Upper lobe of left lung (tissue), 6 donors: ENCODE measurements around the gene CAPN2. TPM values are rescaled to one million over a fixed set of nuclear protein-coding genes. Genes with fewer than 3 reads are reported as not detected.

Source experiments
- ATAC-seq, 2 donors: fragments of 200-7000 bp; cut with Tn5 transposase; one replicate each; pipeline ENCODE4 v1.9.1; 2022; ENCODE audit warnings: mild to moderate bottlenecking in 2 of 2, moderate library complexity in 2 of 2; ENCODE audit not compliant: low FRiP score in 2 of 2
- DNase-seq, 2 donors: peaks; one replicate each; pipeline ENCODE4 v3.0.0-alpha.2; 2019 to 2020
- H3K27ac ChIP-seq, 4 donors: fragments of 200-600 bp; sonication (generic); one replicate each; pipeline ENCODE4 v1.5.1; 2016 to 2019
- H3K27me3 ChIP-seq, 4 donors: fragments of 200-600 bp; sonication (generic); one replicate each; pipeline ENCODE4 v1.5.1; 2017 to 2019
- H3K36me3 ChIP-seq, 4 donors: fragments of 200-600 bp; sonication (generic); one replicate each; pipeline ENCODE4 v1.5.1; 2016 to 2019
- H3K4me1 ChIP-seq, 4 donors: fragments of 200-600 bp; sonication (generic); one replicate each; pipeline ENCODE4 v1.5.1; 2018 to 2019
- H3K4me3 ChIP-seq, 4 donors: fragments of 200-600 bp; sonication (generic); one replicate each; pipeline ENCODE4 v1.5.1; 2017 to 2019; ENCODE audit warnings: mild to moderate bottlenecking in 2 of 4, moderate library complexity in 1 of 4
- H3K9me3 ChIP-seq, 4 donors: fragments of 200-600 bp; sonication (generic); one replicate each; pipeline ENCODE4 v1.5.1; 2018 to 2019
- EP300 ChIP-seq, 4 donors: sonication (generic); formaldehyde crosslinking; IDR thresholded peaks; one replicate each; pipeline ENCODE4 v1.5.1; 2017; ENCODE audit warnings: antibody characterized with exemption in 4 of 4, control low read depth in 2 of 4
- POLR2A ChIP-seq, 4 donors: fragments of 450-650 bp; IDR thresholded peaks; one replicate each; pipeline ENCODE4 v1.5.1; 2016 to 2017; ENCODE audit warnings: antibody characterized with exemption in 4 of 4, mild to moderate bottlenecking in 2 of 4
- POLR2AphosphoS5 ChIP-seq, 2 donors: sonication (generic); formaldehyde crosslinking; IDR thresholded peaks; one replicate each; pipeline ENCODE4 v1.5.1; 2017; ENCODE audit warnings: antibody characterized with exemption in 2 of 2
- WGBS, 2 donors: methylation state at CpG; one replicate each; pipeline ENCODE4 v1.1.5; 2017 to 2018; 5-methylcytosine and 5-hydroxymethylcytosine counted together
- total RNA-seq, 6 donors: library from RNA; depleted of rRNA in 4 of 6; stranded (reverse); fragments of >200 nt in 4 of 6; gene quantifications; one replicate each; pipeline versions ENCODE4 v1.1.0 to v1.2.1, GENCODE V29; 2016 to 2021
- TF ChIP-seq, protein P1 (sequence below), 6 experiments: fragments of 450-650 bp in 4 of 6; fragments of 200-600 bp in 2 of 6; sonication (generic) in 2 of 6; IDR thresholded peaks; one replicate each; pipeline ENCODE4 v1.5.1; 2016 to 2019; ENCODE audit warnings: antibody characterized with exemption in 6 of 6
- donor health status: DM: no; HTN: no; CAD: no; lungs with moderate emphysema.
- donor health status: DM: no; HTN: yes; CAD: no; lungs with severe emphysema.

Gene CAPN2
- total RNA-seq, 6 donors from 2014 or later = 271 to 1,436 (median 427) TPM

DNA sequence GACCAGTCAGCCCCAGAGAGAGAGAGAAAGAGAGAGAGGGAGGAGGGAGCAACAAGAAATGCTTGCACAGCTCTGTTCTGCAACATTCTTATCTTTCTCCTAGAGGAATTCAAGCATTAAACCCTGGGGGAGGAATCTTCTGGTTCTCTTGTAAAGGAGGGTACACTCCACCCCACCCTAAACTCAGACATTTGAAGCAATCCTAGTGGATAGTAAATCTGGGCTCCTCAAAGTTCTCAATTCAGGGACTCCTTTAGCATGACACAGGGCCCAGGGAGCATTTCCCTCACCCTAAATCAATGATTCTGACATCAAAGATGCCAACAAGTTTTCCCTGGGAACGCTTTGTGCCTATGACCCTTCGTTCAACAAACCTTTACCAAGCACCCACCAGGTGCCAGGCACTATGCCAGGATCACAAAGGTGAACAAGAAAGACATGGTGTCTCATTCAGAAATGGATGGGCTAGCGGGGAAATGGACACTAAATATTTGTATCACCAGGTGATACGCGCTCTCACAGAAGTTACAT, 11.9 kb upstream of the CAPN2 start:
- Histone ChIP-seq H3K9me3 (no peaks in the 10 kb centered on the region), H3K4me1 (peaks cover 18 to 32% (median 25%) of the 10 kb centered on the region in 4 donors), H3K36me3 (no peaks in the 10 kb centered on the region), H3K27ac (peak overlapping the region; percentile 13 to 80 (median 74)), H3K27me3 (no peaks in the 10 kb centered on the region), H3K4me3 (no peak overlapping the region)
- no peak for TF ChIP-seq EP300 (IDR thresholded peaks at IDR 0.05)
- TF ChIP-seq POLR2AphosphoS5 (IDR thresholded peaks at IDR 0.05) = no peak
- TF ChIP-seq POLR2A (IDR thresholded peaks at IDR 0.05) = no peak
- TF ChIP-seq, protein P1, sequence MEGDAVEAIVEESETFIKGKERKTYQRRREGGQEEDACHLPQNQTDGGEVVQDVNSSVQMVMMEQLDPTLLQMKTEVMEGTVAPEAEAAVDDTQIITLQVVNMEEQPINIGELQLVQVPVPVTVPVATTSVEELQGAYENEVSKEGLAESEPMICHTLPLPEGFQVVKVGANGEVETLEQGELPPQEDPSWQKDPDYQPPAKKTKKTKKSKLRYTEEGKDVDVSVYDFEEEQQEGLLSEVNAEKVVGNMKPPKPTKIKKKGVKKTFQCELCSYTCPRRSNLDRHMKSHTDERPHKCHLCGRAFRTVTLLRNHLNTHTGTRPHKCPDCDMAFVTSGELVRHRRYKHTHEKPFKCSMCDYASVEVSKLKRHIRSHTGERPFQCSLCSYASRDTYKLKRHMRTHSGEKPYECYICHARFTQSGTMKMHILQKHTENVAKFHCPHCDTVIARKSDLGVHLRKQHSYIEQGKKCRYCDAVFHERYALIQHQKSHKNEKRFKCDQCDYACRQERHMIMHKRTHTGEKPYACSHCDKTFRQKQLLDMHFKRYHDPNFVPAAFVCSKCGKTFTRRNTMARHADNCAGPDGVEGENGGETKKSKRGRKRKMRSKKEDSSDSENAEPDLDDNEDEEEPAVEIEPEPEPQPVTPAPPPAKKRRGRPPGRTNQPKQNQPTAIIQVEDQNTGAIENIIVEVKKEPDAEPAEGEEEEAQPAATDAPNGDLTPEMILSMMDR (IDR thresholded peaks at IDR 0.05) = no peak
- DNase-seq (peak in 1 of 2 donors; percentile 56), ATAC-seq (peak in 1 of 2 donors; percentile 26)
- 55 to 62% methylated on average over 5 of the region's 5 CpGs for WGBS, 2 donors

DNA sequence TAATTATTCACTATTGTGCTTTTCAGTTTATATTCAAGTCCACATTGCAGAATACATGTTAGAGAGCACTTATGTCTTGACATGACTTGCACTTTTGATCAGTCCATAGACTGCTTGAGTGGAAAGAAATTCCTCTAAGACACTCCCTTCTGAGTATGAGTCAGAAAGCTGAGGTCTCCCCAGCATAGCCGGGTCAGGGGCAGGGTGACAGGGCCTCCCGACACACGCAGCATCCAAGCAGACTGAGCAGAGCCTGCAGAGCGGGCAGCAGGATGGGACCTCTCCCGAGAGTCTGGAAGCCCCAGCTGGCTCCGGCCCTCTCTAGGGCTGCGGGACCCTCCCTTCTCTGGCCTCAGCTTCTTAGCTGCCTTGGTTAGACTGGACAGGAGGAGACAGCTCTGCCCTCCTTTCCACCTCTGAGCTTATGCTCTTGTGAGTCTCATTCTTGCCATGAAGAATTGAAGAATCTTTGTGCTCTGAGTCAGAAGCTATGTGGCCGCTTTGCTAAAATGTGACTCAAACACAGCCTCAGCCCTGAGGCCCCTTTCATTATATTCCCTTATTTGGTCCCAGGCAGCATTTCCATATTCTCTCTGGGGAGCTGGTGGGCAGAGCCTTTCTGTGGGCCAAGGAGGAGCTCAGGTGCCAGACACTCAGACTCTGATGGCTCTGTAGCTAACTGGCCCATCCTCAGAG, 11.2 kb upstream of the CAPN2 start:
- Histone ChIP-seq H3K9me3 (no peaks in the 10 kb centered on the region), H3K4me3 (no peak overlapping the region), H3K36me3 (no peaks in the 10 kb centered on the region), H3K27ac (peak overlapping the region; percentile 70 to 80 (median 74)), H3K27me3 (no peaks in the 10 kb centered on the region), H3K4me1 (peaks cover 24 to 37% (median 30%) of the 10 kb centered on the region in 4 donors)
- ATAC-seq (peak; percentile 90 to 91), DNase-seq (peak; percentile 61 to 76)
- WGBS, 2 donors = 76 to 83% methylated on average over 4 to 8 of the region's 8 CpGs
- TF ChIP-seq EP300 (IDR thresholded peaks at IDR 0.05) = peak in 2 of 4 donors; percentile 30 to 60
- TF ChIP-seq POLR2A (IDR thresholded peaks at IDR 0.05) = peak in 2 of 4 donors; percentile 27 to 28
- TF ChIP-seq POLR2AphosphoS5 (IDR thresholded peaks at IDR 0.05) = peak in 1 of 2 donors; percentile 47
- TF ChIP-seq, protein P1 (IDR thresholded peaks at IDR 0.05) = no peak

DNA sequence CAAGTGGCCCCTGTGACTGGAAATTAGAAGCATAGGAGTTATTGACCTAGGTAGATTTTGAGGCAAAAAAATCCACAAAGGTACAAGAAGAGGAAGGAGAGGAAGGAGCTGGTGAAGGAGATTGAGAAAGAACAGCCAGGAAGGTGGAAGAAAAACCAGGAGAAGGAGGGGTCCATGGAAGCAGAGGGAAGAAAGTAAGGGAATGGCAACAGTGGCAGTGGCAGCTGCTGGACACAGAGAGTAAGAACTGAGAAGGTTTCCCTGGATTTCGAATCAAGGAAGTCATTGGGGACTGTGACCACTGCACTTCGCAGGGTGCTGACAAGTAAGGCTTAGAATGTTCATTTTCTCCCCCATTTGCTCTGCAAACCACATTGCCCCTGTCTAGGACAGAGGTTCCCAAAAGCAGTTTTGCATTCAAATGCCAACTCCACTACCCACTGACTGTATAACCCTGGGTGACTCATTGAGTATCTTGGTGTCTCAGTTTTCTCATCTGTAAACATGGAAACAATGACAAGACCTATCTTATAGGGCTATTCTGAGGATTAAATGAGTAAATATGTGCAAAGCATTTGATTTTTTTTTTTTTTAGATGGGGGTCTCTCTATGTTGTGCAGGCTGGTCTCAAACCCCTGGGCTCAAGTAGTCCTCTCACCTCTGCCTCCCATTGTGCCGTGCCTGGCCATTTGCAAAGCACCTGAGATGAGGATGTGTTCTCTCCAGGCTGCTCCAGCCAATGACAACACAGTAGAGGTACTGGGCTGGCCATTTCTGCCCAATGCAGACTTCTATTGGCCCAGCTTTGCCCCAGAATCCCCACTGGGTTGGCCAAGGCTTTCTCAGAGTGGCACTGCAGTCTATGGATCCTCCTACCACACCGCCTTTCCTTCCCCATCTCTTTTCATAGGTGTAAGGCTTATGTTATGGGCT, 9.3 kb upstream of the CAPN2 start:
- Histone ChIP-seq H3K36me3 (no peaks in the 10 kb centered on the region), H3K4me1 (peaks cover 41 to 53% (median 48%) of the 10 kb centered on the region in 4 donors), H3K9me3 (no peaks in the 10 kb centered on the region), H3K27me3 (no peaks in the 10 kb centered on the region), H3K4me3 (no peak overlapping the region), H3K27ac (no peak overlapping the region)
- ATAC-seq = no peak
- TF ChIP-seq EP300 (IDR thresholded peaks at IDR 0.05) = no peak
- TF ChIP-seq, protein P1 (IDR thresholded peaks at IDR 0.05) = no peak
- no peak for TF ChIP-seq POLR2AphosphoS5 (IDR thresholded peaks at IDR 0.05)
- no peak for TF ChIP-seq POLR2A (IDR thresholded peaks at IDR 0.05)
- no peak for DNase-seq
- WGBS, 2 donors = 90% methylated on average over 4 of the region's 4 CpGs

DNA sequence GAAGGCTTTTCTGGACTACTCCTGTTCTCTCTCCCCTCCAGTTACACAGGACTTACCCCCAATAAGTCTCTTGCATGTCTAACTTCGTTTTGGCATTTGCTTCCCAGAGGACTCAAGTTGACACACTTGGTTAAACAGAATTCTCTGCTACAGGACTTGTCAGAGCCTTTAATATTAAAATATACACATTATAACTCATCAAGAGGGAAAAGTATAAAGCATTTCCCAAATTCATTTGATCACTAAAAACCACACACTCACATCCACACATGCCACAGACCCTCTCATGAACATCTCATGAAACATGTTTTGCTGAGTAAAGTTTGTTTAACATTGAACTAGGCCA, 8.7 kb upstream of the CAPN2 start:
- no peaks in the 10 kb centered on the region for H3K9me3 ChIP-seq
- no peaks in the 10 kb centered on the region for H3K27me3 ChIP-seq
- no peak overlapping the region for H3K4me3 ChIP-seq
- no peaks in the 10 kb centered on the region for H3K36me3 ChIP-seq
- ATAC-seq (no peak), DNase-seq (no peak)
- H3K4me1 ChIP-seq = peaks cover 46 to 54% (median 53%) of the 10 kb centered on the region in 4 donors
- H3K27ac ChIP-seq = no peak overlapping the region
- WGBS, 2 donors = 64 to 71% methylated on average over 1 of the region's 1 CpG
- TF ChIP-seq POLR2A (IDR thresholded peaks at IDR 0.05) = no peak
- TF ChIP-seq, protein P1 (IDR thresholded peaks at IDR 0.05) = no peak
